Activated T-helper 2 cell treated with anti-CD3 and anti-CD28 coated beads, Interferon-gamma antibody, Interleukin-2, Interleukin-4, amounts not matched to agents 10 μg/mL and 5 μg/mL and 100 μg/mL, durations not matched to agents 14 hours and 24 hours and 36 hours (primary cell): ENCODE results near the gene PDZD4. TPM values are rescaled to one million over a fixed set of nuclear protein-coding genes. Genes with fewer than 3 reads are reported as not detected.

Experiments
- DNase-seq: peaks from one replicate; pipeline ENCODE4 v3.0.0; 2021; ENCODE audit warnings: low spot score
- H3K27ac Mint-ChIP-seq: one replicate; pipeline ENCODE4 v1.8.0; 2021; ENCODE audit warnings: mixed read lengths
- H3K27me3 Mint-ChIP-seq: one replicate; pipeline ENCODE4 v1.8.0; 2021; ENCODE audit warnings: low read depth, mixed read lengths
- H3K36me3 Mint-ChIP-seq: one replicate; pipeline ENCODE4 v1.8.0; 2021; ENCODE audit warnings: low read depth, mixed read lengths
- H3K4me1 Mint-ChIP-seq: one replicate; pipeline ENCODE4 v1.8.0; 2021; ENCODE audit warnings: low read depth, mixed read lengths
- H3K4me3 Mint-ChIP-seq: one replicate; pipeline ENCODE4 v1.8.0; 2021; ENCODE audit warnings: low read depth, mild to moderate bottlenecking, moderate library complexity, mixed read lengths
- H3K9me3 Mint-ChIP-seq: one replicate; pipeline ENCODE4 v1.8.0; 2021; ENCODE audit warnings: mixed read lengths
- intact Hi-C: fragments of 100-400 bp; cut with micrococcal nuclease; formaldehyde crosslinking; loops from one replicate; pipeline ENCODE4 v1.15.1; 2023
- total RNA-seq: library from RNA; stranded (reverse); gene quantifications from 2 replicates; pipeline ENCODE4 v1.2.3, GENCODE V29; 2022

PDZD4 gene
- total RNA-seq, 1 donor from 2014 or later = 0.91 TPM

GRCh38 chrX:153864561-153865320, 34.4 kb upstream of the PDZD4 start:
- H3K27ac Mint-ChIP-seq = no peak overlapping the region
- H3K9me3 Mint-ChIP-seq = no peaks in the 10 kb centered on the region
- no peak overlapping the region for H3K4me3 Mint-ChIP-seq
- intact Hi-C loops = no loop called here
- H3K36me3 Mint-ChIP-seq = no peaks in the 10 kb centered on the region
- no peak for DNase-seq
- H3K4me1 Mint-ChIP-seq = no peaks in the 10 kb centered on the region
- no peaks in the 10 kb centered on the region for H3K27me3 Mint-ChIP-seq

- Mint-ChIP-seq H3K27ac (no peak overlapping the region), H3K27me3 (peaks cover 3% of the 10 kb centered on the region), H3K36me3 (no peaks in the 10 kb centered on the region), H3K4me3 (no peak overlapping the region), H3K4me1 (no peaks in the 10 kb centered on the region), H3K9me3 (no peaks in the 10 kb centered on the region)
- intact Hi-C loops = no loop called here
- no peak for DNase-seq
Measured at GRCh38 chrX:153864101-153864500, 33.8 kb upstream of the PDZD4 start.

GRCh38 chrX:153863251-153863991, 33.1 kb upstream of the PDZD4 start:
- intact Hi-C loops = no loop called here
- Mint-ChIP-seq H3K27ac (no peak overlapping the region), H3K27me3 (peaks cover 3% of the 10 kb centered on the region)

GRCh38 chrX:153862369-153863250, 32.3 kb upstream of the PDZD4 start:
- no peak for DNase-seq
- H3K36me3 Mint-ChIP-seq = no peaks in the 10 kb centered on the region
- H3K27me3 Mint-ChIP-seq = peaks cover 3% of the 10 kb centered on the region
- intact Hi-C loops = no loop called here
- no peaks in the 10 kb centered on the region for H3K9me3 Mint-ChIP-seq
- no peak overlapping the region for H3K4me3 Mint-ChIP-seq
- no peak overlapping the region for H3K27ac Mint-ChIP-seq
- H3K4me1 Mint-ChIP-seq = no peaks in the 10 kb centered on the region

More at GRCh38 chrX:153863251-153863991, 33.1 kb upstream of the PDZD4 start:
- H3K4me3 Mint-ChIP-seq = no peak overlapping the region
- no peaks in the 10 kb centered on the region for H3K36me3 Mint-ChIP-seq
- H3K4me1 Mint-ChIP-seq = no peaks in the 10 kb centered on the region
- H3K9me3 Mint-ChIP-seq = no peaks in the 10 kb centered on the region
- no peak for DNase-seq

GRCh38 chrX:153861733-153862310, 31.5 kb upstream of the PDZD4 start:
- no peak overlapping the region for H3K4me3 Mint-ChIP-seq
- intact Hi-C loops = no loop called here
- peaks cover 3% of the 10 kb centered on the region for H3K27me3 Mint-ChIP-seq
- no peak for DNase-seq
- H3K36me3 Mint-ChIP-seq = no peaks in the 10 kb centered on the region
- H3K9me3 Mint-ChIP-seq = no peaks in the 10 kb centered on the region
- no peaks in the 10 kb centered on the region for H3K4me1 Mint-ChIP-seq
- no peak overlapping the region for H3K27ac Mint-ChIP-seq

- no peak overlapping the region for H3K4me3 Mint-ChIP-seq
- intact Hi-C loops = no loop called here
- no peak overlapping the region for H3K27ac Mint-ChIP-seq
- no peaks in the 10 kb centered on the region for H3K36me3 Mint-ChIP-seq
- DNase-seq = no peak
- no peaks in the 10 kb centered on the region for H3K4me1 Mint-ChIP-seq
- peaks cover 3% of the 10 kb centered on the region for H3K27me3 Mint-ChIP-seq
- no peaks in the 10 kb centered on the region for H3K9me3 Mint-ChIP-seq
Measured at GRCh38 chrX:153861151-153861550, 30.8 kb upstream of the PDZD4 start.

- Mint-ChIP-seq H3K4me1 (no peaks in the 10 kb centered on the region), H3K27ac (no peak overlapping the region), H3K4me3 (no peak overlapping the region), H3K9me3 (no peaks in the 10 kb centered on the region), H3K27me3 (peaks cover 5% of the 10 kb centered on the region), H3K36me3 (no peaks in the 10 kb centered on the region)
- intact Hi-C loops = no loop called here
- DNase-seq = no peak
Measured at GRCh38 chrX:153857348-153857903, 27.1 kb upstream of the PDZD4 start.

GRCh38 chrX:153854702-153855101, 24.4 kb upstream of the PDZD4 start:
- no peak for DNase-seq
- H3K27ac Mint-ChIP-seq = no peak overlapping the region
- H3K9me3 Mint-ChIP-seq = no peaks in the 10 kb centered on the region
- H3K27me3 Mint-ChIP-seq = peaks cover 16% of the 10 kb centered on the region
- H3K36me3 Mint-ChIP-seq = no peaks in the 10 kb centered on the region
- intact Hi-C loops = no loop called here
- H3K4me3 Mint-ChIP-seq = no peak overlapping the region
- H3K4me1 Mint-ChIP-seq = no peaks in the 10 kb centered on the region

GRCh38 chrX:153853902-153854267, 23.5 kb upstream of the PDZD4 start:
- H3K4me3 Mint-ChIP-seq = no peak overlapping the region
- no peaks in the 10 kb centered on the region for H3K4me1 Mint-ChIP-seq
- H3K9me3 Mint-ChIP-seq = no peaks in the 10 kb centered on the region
- DNase-seq = no peak
- no peak overlapping the region for H3K27ac Mint-ChIP-seq
- H3K36me3 Mint-ChIP-seq = no peaks in the 10 kb centered on the region
- H3K27me3 Mint-ChIP-seq = peaks cover 17% of the 10 kb centered on the region
- intact Hi-C loops = no loop called here

- intact Hi-C loops = no loop called here
- Mint-ChIP-seq H3K36me3 (no peaks in the 10 kb centered on the region), H3K4me1 (no peaks in the 10 kb centered on the region), H3K27me3 (peaks cover 17% of the 10 kb centered on the region), H3K9me3 (no peaks in the 10 kb centered on the region), H3K27ac (no peak overlapping the region), H3K4me3 (no peak overlapping the region)
- DNase-seq = no peak
Measured at GRCh38 chrX:153853180-153853901, 23.0 kb upstream of the PDZD4 start.

GRCh38 chrX:153851981-153852380, 21.6 kb upstream of the PDZD4 start:
- no peak for DNase-seq
- H3K4me3 Mint-ChIP-seq = no peak overlapping the region
- no peaks in the 10 kb centered on the region for H3K4me1 Mint-ChIP-seq
- intact Hi-C loops = no loop called here
- peaks cover 20% of the 10 kb centered on the region for H3K27me3 Mint-ChIP-seq
- no peak overlapping the region for H3K27ac Mint-ChIP-seq
- no peaks in the 10 kb centered on the region for H3K9me3 Mint-ChIP-seq
- no peaks in the 10 kb centered on the region for H3K36me3 Mint-ChIP-seq

- Mint-ChIP-seq H3K9me3 (no peaks in the 10 kb centered on the region), H3K27ac (no peak overlapping the region), H3K36me3 (no peaks in the 10 kb centered on the region), H3K4me3 (no peak overlapping the region), H3K4me1 (no peaks in the 10 kb centered on the region), H3K27me3 (peaks cover 34% of the 10 kb centered on the region)
- intact Hi-C loops = no loop called here
- no peak for DNase-seq
Measured at GRCh38 chrX:153848325-153848724, 18.0 kb upstream of the PDZD4 start.
